Smooth muscle cell (in vitro differentiated cells): ENCODE measurements around the gene URB2. TPM values are rescaled to one million over a fixed set of nuclear protein-coding genes. Genes with fewer than 3 reads are reported as not detected.

Experiments
- DNase-seq: peaks from one replicate; lab custom pipeline; 2025; ENCODE audit not compliant: unreplicated experiment; lab: John Stamatoyannopoulos, UW
- H2AFZ ChIP-seq: fragments of 200-600 bp; sonication (generic); 2 replicates; pipeline ENCODE4 v1.6.0; 2016; ENCODE audit warnings: antibody characterized with exemption, low read depth, mild to moderate bottlenecking
- H3F3A ChIP-seq: fragments of 200-600 bp; sonication (generic); 2 replicates; pipeline ENCODE4 v1.6.0; 2017; ENCODE audit warnings: antibody characterized with exemption, low read depth
- H3K27ac ChIP-seq: fragments of 200-600 bp; sonication (generic); 2 replicates; pipeline ENCODE4 v1.5.1; 2016; ENCODE audit warnings: low read depth, mild to moderate bottlenecking
- H3K27me3 ChIP-seq: fragments of 200-600 bp; sonication (generic); 2 replicates; pipeline ENCODE4 v1.6.1; 2016; ENCODE audit warnings: low read depth, mild to moderate bottlenecking
- H3K36me3 ChIP-seq: fragments of 200-600 bp; sonication (generic); 2 replicates; pipeline ENCODE4 v1.5.1; 2016; ENCODE audit warnings: low read depth
- H3K4me1 ChIP-seq: fragments of 200-600 bp; sonication (generic); 2 replicates; pipeline ENCODE4 v1.5.1; 2016; ENCODE audit warnings: low read depth
- H3K4me2 ChIP-seq: fragments of 200-600 bp; sonication (generic); 2 replicates; pipeline ENCODE4 v1.6.0; 2016; ENCODE audit warnings: mild to moderate bottlenecking
- H3K4me3 ChIP-seq: fragments of 200-600 bp; sonication (generic); 2 replicates; pipeline ENCODE4 v1.5.1; 2016; ENCODE audit warnings: mild to moderate bottlenecking
- H3K79me2 ChIP-seq: fragments of 200-600 bp; sonication (generic); 2 replicates; pipeline ENCODE4 v1.6.0; 2016; ENCODE audit warnings: low read depth, mild to moderate bottlenecking
- H3K9ac ChIP-seq: fragments of 200-600 bp; sonication (generic); 2 replicates; pipeline ENCODE4 v1.6.0; 2016; ENCODE audit warnings: low read depth
- H3K9me3 ChIP-seq: fragments of 200-600 bp; sonication (generic); replicated peaks from 2 replicates; pipeline ENCODE4 v1.5.1; 2016; ENCODE audit warnings: low read depth
- H4K20me1 ChIP-seq: fragments of 200-600 bp; sonication (generic); 2 replicates; pipeline ENCODE4 v1.6.0; 2016; ENCODE audit warnings: low read depth
- WGBS: methylation state at CpG from one replicate; pipeline ENCODE4 v1.1.7; 2016; ENCODE audit warnings: low lambda C conversion rate; 5-methylcytosine and 5-hydroxymethylcytosine counted together
- polyA plus RNA-seq: library from polyadenylated mRNA; unstranded; fragments of >200 nt; fragmentation: Nextera tagmentation; extraction: Ambion mirVana; gene quantifications from 2 replicates; pipeline ENCODE4 v1.2.1, GENCODE V29; 2016
- total RNA-seq: library from RNA; depleted of rRNA; stranded (reverse); fragments of >200 nt; gene quantifications from 2 replicates; pipeline ENCODE4 v1.2.3, GENCODE V29; 2014
- TF ChIP-seq, protein P1 (sequence below): fragments of 200-600 bp; sonication (generic); IDR thresholded peaks from 2 replicates; pipeline ENCODE4 v1.5.1; 2017; ENCODE audit warnings: borderline replicate concordance, mild to moderate bottlenecking, antibody characterized with exemption; ENCODE audit not compliant: insufficient read depth, poor library complexity, severe bottlenecking

The URB2 gene
- total and polyA plus RNA-seq, 2 experiments from 2014 or later = 1.9 to 4.2 TPM

DNA sequence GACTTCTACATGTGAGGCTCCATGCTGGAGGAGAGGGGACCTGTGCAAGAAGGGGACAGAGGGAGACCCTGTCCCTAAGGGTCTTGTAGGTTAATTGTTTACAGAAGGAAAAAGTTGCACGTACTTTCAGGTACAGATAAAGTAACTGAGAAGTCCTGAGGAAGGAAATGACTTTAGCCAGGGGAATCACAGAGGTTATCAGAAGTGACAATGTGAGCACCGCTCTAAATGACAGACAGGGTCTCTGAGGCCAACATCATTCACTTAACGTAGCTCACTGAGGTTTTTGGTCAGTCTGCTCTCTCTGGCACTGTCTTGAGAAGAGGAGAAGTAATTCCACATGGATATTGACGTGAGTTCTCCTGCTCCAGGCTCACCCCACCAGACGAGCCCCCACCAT is 12.1 kb upstream of the URB2 start:
- H3K79me2 ChIP-seq = peaks cover 44% of the 10 kb centered on the region
- no peak overlapping the region for H3K9ac ChIP-seq
- no peaks in the 10 kb centered on the region for H3K9me3 ChIP-seq
- 85% methylated on average over 5 of the region's 5 CpGs for WGBS
- peaks cover 23% of the 10 kb centered on the region for H3K36me3 ChIP-seq
- no peak overlapping the region for H3K27ac ChIP-seq
- no peak overlapping the region for H3K4me2 ChIP-seq
- no peak overlapping the region for H2AFZ ChIP-seq
- peaks cover 54% of the 10 kb centered on the region for H4K20me1 ChIP-seq
- no peaks in the 10 kb centered on the region for H3K27me3 ChIP-seq
- H3K4me3 ChIP-seq = no peak overlapping the region
- H3K4me1 ChIP-seq = no peaks in the 10 kb centered on the region
- no peak for DNase-seq
- TF ChIP-seq, protein P1, sequence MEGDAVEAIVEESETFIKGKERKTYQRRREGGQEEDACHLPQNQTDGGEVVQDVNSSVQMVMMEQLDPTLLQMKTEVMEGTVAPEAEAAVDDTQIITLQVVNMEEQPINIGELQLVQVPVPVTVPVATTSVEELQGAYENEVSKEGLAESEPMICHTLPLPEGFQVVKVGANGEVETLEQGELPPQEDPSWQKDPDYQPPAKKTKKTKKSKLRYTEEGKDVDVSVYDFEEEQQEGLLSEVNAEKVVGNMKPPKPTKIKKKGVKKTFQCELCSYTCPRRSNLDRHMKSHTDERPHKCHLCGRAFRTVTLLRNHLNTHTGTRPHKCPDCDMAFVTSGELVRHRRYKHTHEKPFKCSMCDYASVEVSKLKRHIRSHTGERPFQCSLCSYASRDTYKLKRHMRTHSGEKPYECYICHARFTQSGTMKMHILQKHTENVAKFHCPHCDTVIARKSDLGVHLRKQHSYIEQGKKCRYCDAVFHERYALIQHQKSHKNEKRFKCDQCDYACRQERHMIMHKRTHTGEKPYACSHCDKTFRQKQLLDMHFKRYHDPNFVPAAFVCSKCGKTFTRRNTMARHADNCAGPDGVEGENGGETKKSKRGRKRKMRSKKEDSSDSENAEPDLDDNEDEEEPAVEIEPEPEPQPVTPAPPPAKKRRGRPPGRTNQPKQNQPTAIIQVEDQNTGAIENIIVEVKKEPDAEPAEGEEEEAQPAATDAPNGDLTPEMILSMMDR = no peak
- H3F3A ChIP-seq = no peaks in the 10 kb centered on the region

DNA sequence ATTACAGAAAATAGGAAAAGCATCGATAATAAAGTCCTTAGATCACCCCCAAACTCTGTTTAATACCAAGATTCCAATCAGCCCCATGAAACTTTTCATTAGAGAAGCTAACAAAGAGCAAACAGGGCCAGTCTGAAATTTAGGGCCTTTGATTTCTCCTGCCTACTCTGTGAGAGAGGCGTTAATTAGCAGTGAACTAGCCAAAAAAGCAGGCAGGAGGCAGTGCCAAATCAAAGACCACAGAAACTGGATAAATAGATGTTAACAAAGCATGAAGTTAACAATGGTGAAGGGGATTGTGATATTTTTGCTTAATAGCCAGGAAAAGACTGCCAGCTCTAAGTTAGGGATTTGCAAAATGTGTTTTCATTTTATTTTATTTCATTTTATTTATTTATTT is 11.3 kb upstream of the URB2 start:
- DNase-seq = no peak
- Histone ChIP-seq H3K9ac (no peak overlapping the region), H4K20me1 (peaks cover 61% of the 10 kb centered on the region), H3F3A (no peaks in the 10 kb centered on the region), H3K27me3 (no peaks in the 10 kb centered on the region), H2AFZ (no peak overlapping the region), H3K27ac (no peak overlapping the region), H3K79me2 (peaks cover 52% of the 10 kb centered on the region), H3K9me3 (no peaks in the 10 kb centered on the region), H3K4me1 (no peaks in the 10 kb centered on the region), H3K4me2 (no peak overlapping the region), H3K36me3 (peaks cover 16% of the 10 kb centered on the region), H3K4me3 (no peak overlapping the region)
- 96% methylated on average over 2 of the region's 2 CpGs for WGBS
- TF ChIP-seq, protein P1 = no peak

DNA sequence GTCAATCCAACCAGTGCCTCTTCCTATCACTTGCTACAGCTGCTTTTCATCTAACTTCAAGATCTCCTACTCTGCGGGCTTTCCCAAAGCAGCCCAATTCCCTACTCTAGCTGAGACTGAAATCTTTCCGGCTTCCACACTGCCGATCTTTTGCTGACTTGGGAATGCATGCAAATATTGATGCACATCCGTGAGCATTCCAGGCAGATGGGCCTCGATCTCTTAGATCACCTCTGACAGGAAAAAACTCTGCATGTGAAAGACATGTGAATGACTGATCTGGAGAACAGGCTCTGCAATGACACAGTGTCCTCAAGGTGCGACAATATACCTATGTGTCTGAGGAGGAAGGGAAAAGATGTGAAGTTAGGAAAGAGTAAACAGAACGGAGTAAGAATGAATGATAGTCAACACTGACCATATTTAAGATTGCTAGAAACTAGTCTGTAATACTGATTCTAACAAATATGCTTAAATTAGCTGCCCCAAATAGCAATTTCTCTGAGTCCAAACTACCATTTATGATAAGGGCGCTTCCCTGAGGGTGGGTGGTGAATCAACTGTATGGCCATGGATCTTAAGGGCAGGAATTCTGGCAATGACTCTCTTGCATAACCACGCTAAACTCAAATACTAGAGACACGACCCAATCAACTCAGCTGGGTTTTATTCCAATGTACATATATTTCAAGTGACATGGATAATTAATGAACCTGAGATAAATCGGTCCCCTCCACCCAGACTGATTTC is 8.5 kb upstream of the URB2 start:
- DNase-seq = no peak
- H3F3A ChIP-seq = no peaks in the 10 kb centered on the region
- no peaks in the 10 kb centered on the region for H3K9me3 ChIP-seq
- no peak overlapping the region for H3K9ac ChIP-seq
- no peak overlapping the region for H3K4me3 ChIP-seq
- no peak overlapping the region for H3K27ac ChIP-seq
- no peak overlapping the region for H3K4me2 ChIP-seq
- TF ChIP-seq, protein P1 = no peak
- no peaks in the 10 kb centered on the region for H3K27me3 ChIP-seq
- WGBS = 88% methylated on average over 11 of the region's 11 CpGs
- H2AFZ ChIP-seq = no peak overlapping the region
- H3K36me3 ChIP-seq = no peaks in the 10 kb centered on the region
- H3K4me1 ChIP-seq = no peaks in the 10 kb centered on the region
- H3K79me2 ChIP-seq = peaks cover 80% of the 10 kb centered on the region
- peaks cover 89% of the 10 kb centered on the region for H4K20me1 ChIP-seq

DNA sequence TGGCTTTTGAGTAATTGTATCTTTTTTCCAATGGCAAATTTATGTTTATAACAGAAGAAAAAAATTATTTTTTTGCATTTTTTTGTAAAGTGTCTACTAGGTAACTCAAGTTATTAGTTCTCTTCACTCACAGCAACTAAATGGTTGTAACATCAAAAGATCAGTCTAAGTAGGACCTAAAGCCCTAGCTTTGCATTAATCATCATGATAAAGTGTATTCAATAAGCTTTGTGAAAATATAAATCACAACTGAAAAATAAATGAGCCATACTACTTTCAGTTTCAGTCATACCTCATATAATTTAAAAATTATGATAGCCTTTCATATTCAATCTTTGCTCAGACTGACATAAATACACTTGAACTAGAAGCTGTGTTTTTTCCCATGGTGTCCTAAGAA is 7.0 kb upstream of the URB2 start:
- Histone ChIP-seq H3K27me3 (no peaks in the 10 kb centered on the region), H3K4me2 (no peak overlapping the region), H3K9ac (no peak overlapping the region), H3K9me3 (no peaks in the 10 kb centered on the region), H3F3A (no peaks in the 10 kb centered on the region), H3K79me2 (peaks cover 95% of the 10 kb centered on the region), H3K4me3 (no peak overlapping the region), H3K27ac (no peak overlapping the region), H2AFZ (no peak overlapping the region), H4K20me1 (peaks cover 98% of the 10 kb centered on the region), H3K4me1 (peaks cover under 1% of the 10 kb centered on the region), H3K36me3 (no peaks in the 10 kb centered on the region)
- DNase-seq = no peak
- TF ChIP-seq, protein P1 = no peak
